Right atrium auricular region (tissue), 2 donors: ENCODE results near the gene BCKDHA. TPM values are rescaled to one million over a fixed set of nuclear protein-coding genes. Genes with fewer than 3 reads are reported as not detected.

Source experiments
- DNase-seq: peaks from one replicate; pipeline ENCODE4 v3.0.0-alpha.2; 2019; ENCODE audit warnings: low spot score
- H3K27ac ChIP-seq, 2 donors: fragments of 200-600 bp; sonication (generic); 1 replicate in 1 of 2; 2 replicates in 1 of 2; pipeline ENCODE4 v1.5.1; 2016 to 2019
- H3K27me3 ChIP-seq, 2 donors: fragments of 200-600 bp; sonication (generic); one replicate each; pipeline versions ENCODE4 v1.5.1 to v1.6.0; 2017 to 2019
- H3K36me3 ChIP-seq: fragments of 200-600 bp; sonication (generic); one replicate; pipeline ENCODE4 v1.5.1; 2016
- H3K4me1 ChIP-seq, 2 donors: fragments of 200-600 bp; sonication (generic); one replicate each; pipeline versions ENCODE4 v1.5.1 to v1.6.0; 2017 to 2019
- H3K4me3 ChIP-seq, 2 donors: fragments of 200-600 bp; sonication (generic); 1 replicate in 1 of 2; 2 replicates in 1 of 2; pipeline ENCODE4 v1.5.1; 2017 to 2019; ENCODE audit warnings: mild to moderate bottlenecking in 1 of 2, moderate library complexity in 1 of 2
- H3K9me3 ChIP-seq, 2 donors: fragments of 200-600 bp; sonication (generic); one replicate each; pipeline ENCODE4 v1.5.1; 2019
- CTCF ChIP-seq, 2 donors: fragments of 200-600 bp; sonication (generic); IDR thresholded peaks; one replicate each; pipeline ENCODE4 v1.5.1; 2019; ENCODE audit warnings: antibody characterized with exemption in 2 of 2
- total RNA-seq, 2 donors: library from RNA; depleted of rRNA; stranded (reverse); fragments of >200 nt; gene quantifications; one replicate each; pipeline ENCODE4 v1.1.0, GENCODE V29; 2016

Gene BCKDHA
- total RNA-seq, 2 donors from 2014 or later, result 65.2 to 77.6 TPM

- peaks cover 50% of the 10 kb centered on the region for H3K36me3 ChIP-seq
- no peaks in the 10 kb centered on the region for H3K27me3 ChIP-seq
- no peaks in the 10 kb centered on the region for H3K9me3 ChIP-seq
- H3K27ac ChIP-seq, result no peak overlapping the region
- peaks cover 0 to 32% of the 10 kb centered on the region in 2 donors for H3K4me1 ChIP-seq
- no peak overlapping the region for H3K4me3 ChIP-seq
- TF ChIP-seq CTCF (IDR thresholded peaks at IDR 0.05), result no peak
- DNase-seq, result no peak
Measured at GRCh38 chr19:41413947-41414346, 16.3 kb downstream of the BCKDHA start.

- H3K4me1 ChIP-seq, result peaks cover 0 to 27% of the 10 kb centered on the region in 2 donors
- peaks cover 55% of the 10 kb centered on the region for H3K36me3 ChIP-seq
- no peak overlapping the region for H3K27ac ChIP-seq
- H3K27me3 ChIP-seq, result no peaks in the 10 kb centered on the region
- no peak for TF ChIP-seq CTCF (IDR thresholded peaks at IDR 0.05)
- H3K9me3 ChIP-seq, result no peaks in the 10 kb centered on the region
- no peak overlapping the region for H3K4me3 ChIP-seq
- no peak for DNase-seq
Measured at GRCh38 chr19:41414461-41414860, 16.8 kb downstream of the BCKDHA start.

DNA sequence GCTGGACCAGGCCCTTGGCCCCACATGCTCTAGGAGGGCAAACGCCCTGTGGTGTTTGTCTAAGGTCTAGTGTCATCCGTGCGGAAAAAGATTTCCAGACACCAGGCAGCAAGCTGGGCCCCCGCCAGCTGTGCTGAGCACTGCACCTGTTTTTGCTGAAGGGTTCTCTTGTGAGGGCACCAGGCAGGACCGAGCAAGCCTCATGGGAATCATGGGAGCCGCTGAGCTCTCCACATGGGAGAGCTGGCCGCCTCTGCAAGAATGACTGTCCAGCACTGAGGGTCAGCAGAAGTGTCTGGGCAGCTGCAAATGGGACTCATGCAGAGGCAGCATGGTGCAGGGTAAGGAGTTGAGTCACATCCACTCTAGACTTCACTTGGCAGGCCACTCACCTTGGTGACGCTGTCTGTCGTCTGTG, 17.5 kb downstream of the BCKDHA start:
- no peak overlapping the region for H3K27ac ChIP-seq
- H3K4me1 ChIP-seq, result peaks cover 0 to 20% of the 10 kb centered on the region in 2 donors
- no peak for DNase-seq
- H3K36me3 ChIP-seq, result peaks cover 62% of the 10 kb centered on the region
- TF ChIP-seq CTCF (IDR thresholded peaks at IDR 0.05), result no peak
- no peak overlapping the region for H3K4me3 ChIP-seq
- no peaks in the 10 kb centered on the region for H3K27me3 ChIP-seq
- H3K9me3 ChIP-seq, result no peaks in the 10 kb centered on the region

DNA sequence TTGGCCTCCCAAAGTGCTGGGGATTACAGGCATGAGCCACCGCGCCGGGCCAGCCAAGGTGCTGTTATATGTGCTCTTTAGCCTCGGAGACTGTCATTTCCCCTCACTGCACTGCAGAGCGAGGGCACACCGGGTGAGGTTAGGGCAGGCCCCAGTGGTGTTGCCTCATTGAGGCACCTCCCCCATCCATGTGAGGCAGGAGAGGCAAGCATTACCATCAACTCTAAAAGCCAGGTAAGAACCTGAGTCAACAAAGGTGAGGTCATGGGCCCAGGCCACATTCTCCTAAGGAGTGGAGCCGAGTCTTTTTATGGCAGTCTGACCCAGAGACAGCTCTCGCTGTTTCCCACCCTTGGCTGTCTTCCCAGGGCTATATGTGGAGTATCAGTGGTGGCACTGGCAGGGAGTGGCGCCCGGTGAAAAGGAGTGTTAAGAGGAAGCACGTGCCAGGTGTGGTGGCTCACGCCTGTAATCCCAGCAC, 18.6 kb downstream of the BCKDHA start:
- Histone ChIP-seq H3K4me3 (no peak overlapping the region), H3K9me3 (no peaks in the 10 kb centered on the region), H3K27ac (no peak overlapping the region), H3K27me3 (no peaks in the 10 kb centered on the region), H3K4me1 (peaks cover 0 to 16% of the 10 kb centered on the region in 2 donors), H3K36me3 (peaks cover 65% of the 10 kb centered on the region)
- DNase-seq, result no peak
- no peak for TF ChIP-seq CTCF (IDR thresholded peaks at IDR 0.05)

GRCh38 chr19:41420101-41420880, 22.7 kb downstream of the BCKDHA start:
- H3K27ac ChIP-seq, result no peak overlapping the region
- no peak for DNase-seq
- no peaks in the 10 kb centered on the region for H3K9me3 ChIP-seq
- H3K4me3 ChIP-seq, result no peak overlapping the region
- TF ChIP-seq CTCF (IDR thresholded peaks at IDR 0.05), result no peak
- no peaks in the 10 kb centered on the region for H3K27me3 ChIP-seq
- H3K36me3 ChIP-seq, result peaks cover 72% of the 10 kb centered on the region
- H3K4me1 ChIP-seq, result peaks cover 0 to 16% of the 10 kb centered on the region in 2 donors
